NB4 (cell line): ENCODE results near the gene LYVE1.

Experiments used
- DNase-seq: peaks from one replicate; pipeline ENCODE4 v3.0.0; 2010; ENCODE audit warnings: low read depth
- H3K4me3 ChIP-seq: one replicate; pipeline ENCODE4 v1.5.1; 2011; ENCODE audit warnings: mild to moderate bottlenecking, low read depth, low read length, moderate library complexity
- CTCF ChIP-seq: IDR thresholded peaks from one replicate; pipeline ENCODE4 v1.5.1; 2012; ENCODE audit warnings: low read depth, low read length
- MAX ChIP-seq: IDR thresholded peaks from 2 replicates; pipeline ENCODE4 v1.6.1; 2011; ENCODE audit warnings: low read depth, low read length
- MYC ChIP-seq: IDR thresholded peaks from 2 replicates; pipeline ENCODE4 v1.6.1; 2011; ENCODE audit warnings: low read depth, low read length
- POLR2A ChIP-seq: IDR thresholded peaks from 2 replicates; pipeline ENCODE4 v1.6.1; 2011; ENCODE audit warnings: mild to moderate bottlenecking; ENCODE audit not compliant: insufficient read length; ENCODE audit errors: extremely low read depth

The LYVE1 gene

GRCh38 chr11:10602366-10602765 is 33.9 kb upstream of the LYVE1 start:
- TF ChIP-seq CTCF (no peak), POLR2A (no peak), MYC (no peak), MAX (no peak)
- DNase-seq: no peak

GRCh38 chr11:10601837-10602236 is 33.4 kb upstream of the LYVE1 start:
- no peak overlapping the region for H3K4me3 ChIP-seq
- no peak for TF ChIP-seq MYC
- TF ChIP-seq CTCF: no peak
- no peak for TF ChIP-seq POLR2A
- no peak for TF ChIP-seq MAX
- DNase-seq: no peak

More at GRCh38 chr11:10602366-10602765, 33.9 kb upstream of the LYVE1 start:
- H3K4me3 ChIP-seq: no peak overlapping the region

- no peak overlapping the region for H3K4me3 ChIP-seq
- TF ChIP-seq MYC (no peak), MAX (no peak), CTCF (no peak), POLR2A (no peak)
- no peak for DNase-seq
These were observed 32.2 kb upstream of the LYVE1 start for GRCh38 chr11:10600570-10601248.

- no peak for TF ChIP-seq MAX
- TF ChIP-seq MYC: no peak
- TF ChIP-seq POLR2A: no peak
- no peak for TF ChIP-seq CTCF
- no peak for DNase-seq
These were observed 31.1 kb upstream of the LYVE1 start for GRCh38 chr11:10599388-10600175.

GRCh38 chr11:10598816-10599215 is 30.4 kb upstream of the LYVE1 start:
- no peak for TF ChIP-seq MAX
- TF ChIP-seq MYC: no peak
- TF ChIP-seq CTCF: no peak
- TF ChIP-seq POLR2A: no peak
- no peak overlapping the region for H3K4me3 ChIP-seq
- no peak for DNase-seq

More at GRCh38 chr11:10599388-10600175, 31.1 kb upstream of the LYVE1 start:
- no peak overlapping the region for H3K4me3 ChIP-seq
